ENCODE results near the gene LHPP.
"Not testable (repeated sequence)": the region's sequence is repeated elsewhere in the genome, so short reads cannot be mapped to it uniquely, and the experiment has no call there.

The LHPP gene, protein sequence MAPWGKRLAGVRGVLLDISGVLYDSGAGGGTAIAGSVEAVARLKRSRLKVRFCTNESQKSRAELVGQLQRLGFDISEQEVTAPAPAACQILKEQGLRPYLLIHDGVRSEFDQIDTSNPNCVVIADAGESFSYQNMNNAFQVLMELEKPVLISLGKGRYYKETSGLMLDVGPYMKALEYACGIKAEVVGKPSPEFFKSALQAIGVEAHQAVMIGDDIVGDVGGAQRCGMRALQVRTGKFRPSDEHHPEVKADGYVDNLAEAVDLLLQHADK

DNA sequence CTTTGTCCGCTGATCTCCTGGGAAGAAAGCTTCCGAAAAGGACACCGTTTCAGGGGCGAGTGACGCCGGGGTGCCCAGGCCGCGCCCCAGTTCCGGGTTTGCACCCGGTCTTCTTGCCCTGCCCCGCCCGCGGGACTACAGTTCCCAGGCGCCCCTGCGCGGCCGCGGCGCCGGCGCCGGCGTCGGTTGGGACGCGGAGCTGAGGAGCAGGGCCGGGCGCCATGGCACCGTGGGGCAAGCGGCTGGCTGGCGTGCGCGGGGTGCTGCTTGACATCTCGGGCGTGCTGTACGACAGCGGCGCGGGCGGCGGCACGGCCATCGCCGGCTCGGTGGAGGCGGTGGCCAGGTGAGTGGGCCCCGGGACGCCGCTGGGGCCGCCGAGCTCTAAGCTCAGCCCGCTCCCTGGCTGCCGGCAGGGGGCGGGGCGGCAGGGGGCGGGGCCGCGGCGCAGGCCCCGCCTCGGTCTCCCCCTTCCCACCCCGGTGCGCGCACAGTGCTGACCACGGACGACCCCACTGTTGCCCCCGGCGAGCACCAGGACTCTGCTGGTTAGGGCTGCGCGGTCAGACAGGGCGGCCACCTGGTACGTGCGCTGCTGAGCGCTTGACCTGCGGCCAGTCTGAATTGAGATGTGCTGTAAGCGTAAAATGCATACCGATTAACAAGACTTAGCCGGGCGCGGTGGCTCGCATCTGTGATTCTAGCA lies at the start of gene LHPP:
Gene LHPP, plus strand, starts transcription at position 182 of the 706 bp plus-strand sequence. Its CDS starts 40 bp downstream, at position 222.
- peak; percentile 26 to 89 (median 80) for DNase-seq

DNA sequence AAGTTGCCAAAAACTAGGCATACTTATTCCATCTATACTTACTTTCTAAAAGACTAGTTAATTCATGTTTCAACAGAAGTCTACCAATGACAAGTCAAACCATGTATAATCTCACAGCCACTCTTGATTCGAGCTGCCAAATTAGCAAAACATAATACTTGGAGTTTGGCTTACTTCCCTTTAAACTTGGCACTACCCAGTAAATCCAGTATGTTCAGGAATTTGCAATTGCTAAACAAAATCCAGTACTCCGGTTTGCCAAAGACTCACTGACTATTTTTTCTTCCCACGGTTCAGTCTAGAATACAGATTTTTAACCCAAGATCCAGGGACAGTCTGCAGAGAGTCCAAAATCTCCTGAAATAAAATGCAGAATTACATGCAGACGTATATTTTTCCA lies 47.5 kb upstream of the LHPP start:
- DNase-seq: peak in 3 of 58 donors; percentile 18 to 71 (median 31)

DNA sequence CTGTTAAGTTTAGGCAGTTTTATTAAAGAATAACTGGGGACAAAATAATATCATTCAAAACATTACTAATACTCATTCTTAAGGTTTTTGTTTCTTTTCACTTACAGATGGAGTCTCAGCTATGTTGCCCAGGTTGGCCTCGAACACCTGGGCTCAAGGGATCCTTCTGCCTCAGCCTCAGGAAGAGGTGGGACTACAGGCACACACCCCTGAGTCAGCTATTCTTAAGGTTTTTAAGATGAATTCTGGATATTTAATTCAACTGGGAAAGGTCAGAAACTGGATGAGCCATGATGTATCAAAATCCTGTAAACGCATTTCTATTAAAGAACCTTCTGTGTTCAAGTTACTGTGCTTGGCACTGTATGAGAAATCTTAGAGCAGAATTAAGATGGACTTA lies 46.4 kb upstream of the LHPP start:
- DNase-seq: no peak

DNA sequence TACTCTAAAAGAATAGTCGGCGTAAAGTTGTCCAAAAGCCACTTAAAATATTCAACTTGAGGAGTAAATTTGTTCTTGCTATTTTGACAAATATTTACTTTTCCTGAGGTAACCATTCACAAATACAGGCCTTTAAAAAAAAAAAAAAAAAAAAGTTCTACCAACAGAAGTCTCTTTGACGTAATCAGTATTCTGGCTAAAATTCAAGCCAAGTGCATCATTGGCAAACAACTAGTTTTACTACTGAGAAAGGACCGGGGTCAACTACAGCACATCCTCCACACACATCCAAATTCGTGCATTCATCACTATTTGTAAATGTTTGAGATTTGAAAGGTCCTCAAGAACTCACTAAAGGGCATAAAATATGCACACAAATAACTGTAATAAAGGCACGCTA lies 44.9 kb upstream of the LHPP start:
- DNase-seq: peak in 1 of 58 donors; percentile 23

DNA sequence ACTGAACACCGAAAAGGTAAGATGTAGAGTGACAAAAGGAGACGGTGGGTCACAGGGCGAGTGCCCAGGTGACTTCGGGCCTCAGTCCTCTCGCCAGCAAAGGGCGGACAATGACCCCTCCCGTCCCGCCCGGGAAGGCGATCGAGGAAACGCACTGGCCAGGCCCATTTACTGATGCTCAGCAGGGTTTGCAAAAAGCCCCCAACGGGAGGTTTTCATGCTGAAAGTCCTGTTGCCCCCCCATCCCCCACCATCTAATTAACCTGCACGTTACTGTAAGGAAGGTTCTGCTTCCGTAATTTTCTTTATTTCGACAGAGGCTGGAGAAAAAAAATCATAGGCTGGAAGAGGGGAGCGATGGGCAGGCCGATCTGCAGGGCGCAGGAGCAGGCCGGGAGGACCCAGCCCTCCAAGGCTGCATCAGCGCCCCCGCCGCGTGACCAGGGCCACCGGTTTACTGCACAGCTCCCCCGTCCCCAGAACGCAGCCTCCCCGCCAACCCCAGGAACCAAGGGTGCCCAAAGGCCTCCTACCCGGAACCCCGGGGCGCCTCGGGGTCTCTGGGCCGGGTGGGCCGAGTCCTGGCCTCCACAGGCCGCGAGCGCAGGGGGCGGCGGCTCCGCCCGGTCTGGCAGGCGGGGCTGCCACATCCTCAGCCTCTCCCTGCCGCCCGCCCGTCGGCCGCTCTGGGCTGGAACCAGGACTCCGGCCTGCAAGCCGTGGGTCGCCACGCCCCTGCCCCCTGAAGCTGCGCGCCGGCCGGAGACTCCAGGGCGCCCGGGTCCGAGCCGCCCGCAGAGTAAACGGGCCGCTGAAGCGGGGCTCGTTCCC lies 43.5 kb upstream of the LHPP start:
- peak in 53 of 58 donors; percentile 16 to 76 (median 58) for DNase-seq

DNA sequence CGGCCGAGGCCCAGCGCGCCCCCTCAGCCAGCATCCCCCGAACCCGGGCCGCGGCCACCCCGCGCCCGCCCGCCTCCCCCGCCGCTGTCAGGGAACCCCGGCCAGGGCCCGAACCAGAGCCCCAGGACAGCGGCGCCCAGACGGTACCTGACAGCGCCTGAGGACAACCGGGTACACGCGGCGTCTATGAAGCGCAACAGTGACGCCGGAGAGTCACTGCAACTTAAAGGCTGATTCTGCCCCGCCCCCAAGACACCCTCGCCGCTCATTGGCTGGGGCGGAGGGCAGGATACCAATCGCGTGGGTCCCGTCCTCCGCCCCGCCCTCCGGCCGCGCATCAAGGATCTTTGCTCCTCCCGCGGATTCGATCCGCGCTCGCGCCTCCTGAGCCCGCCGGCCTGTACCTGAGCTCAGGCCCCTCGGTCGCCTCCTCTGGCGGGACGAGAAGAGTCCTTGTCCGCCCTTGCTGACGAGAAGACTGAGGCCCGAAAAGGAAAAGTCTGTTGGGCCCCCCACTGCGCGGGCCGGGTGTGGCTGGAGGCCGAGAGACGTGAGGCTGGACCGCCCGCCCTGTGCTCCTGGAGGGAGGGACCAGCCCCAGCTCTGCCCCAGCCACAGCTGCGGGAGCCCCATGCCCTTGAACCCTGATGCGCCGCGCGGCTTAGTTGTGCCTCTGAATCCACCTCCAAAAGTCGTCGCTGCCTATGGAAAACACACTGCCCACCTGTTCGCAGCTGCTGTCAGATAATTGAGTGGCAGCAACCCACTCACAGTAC lies 42.7 kb upstream of the LHPP start, which contains the start of gene OAT:
Gene OAT, minus strand, starts transcription at position 198 of the 776 bp plus-strand sequence. CDS start 6,752 bp downstream, outside the sequence.
- peak; percentile 51 to 98 (median 94) for DNase-seq

DNA sequence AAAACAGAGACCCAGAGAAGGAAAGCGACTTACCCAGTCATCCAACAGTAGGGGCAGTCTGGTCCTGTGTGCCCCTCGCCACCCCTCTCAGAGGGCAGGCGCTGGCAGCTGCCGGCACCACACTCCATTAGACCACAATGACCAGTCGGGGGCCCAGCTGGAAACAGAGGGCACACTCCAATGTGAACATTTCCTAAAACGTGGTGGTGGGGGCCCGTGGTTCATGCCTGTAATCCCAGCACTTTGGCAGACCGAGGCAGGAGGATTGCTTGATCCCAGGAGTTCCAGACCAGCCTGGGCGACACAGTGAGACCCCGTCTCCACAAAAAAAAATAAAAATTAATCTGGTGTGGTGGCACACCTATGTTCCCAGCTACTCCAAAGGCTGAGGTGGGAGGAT lies 42.0 kb upstream of the LHPP start:
- DNase-seq: no peak

DNA sequence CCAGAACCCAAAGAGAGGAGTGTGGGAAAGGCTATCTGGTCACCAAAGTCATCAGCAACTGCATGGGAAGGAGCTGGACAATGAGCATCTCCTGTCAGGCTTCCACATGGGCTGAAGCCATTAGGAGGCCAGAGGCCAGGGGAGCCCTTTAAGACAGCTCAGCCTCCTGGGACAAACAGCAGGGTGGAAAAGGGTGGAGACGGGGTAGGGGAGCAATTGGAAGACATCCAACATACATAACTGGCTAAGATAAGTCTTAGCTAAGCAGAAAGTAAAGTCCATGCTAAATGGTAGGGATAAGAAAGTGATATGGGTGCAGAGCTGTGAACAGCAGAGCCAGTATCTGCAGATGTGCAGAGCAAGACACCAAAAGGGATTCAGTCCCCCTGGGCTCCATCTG lies 41.4 kb upstream of the LHPP start:
- no peak for DNase-seq

DNA sequence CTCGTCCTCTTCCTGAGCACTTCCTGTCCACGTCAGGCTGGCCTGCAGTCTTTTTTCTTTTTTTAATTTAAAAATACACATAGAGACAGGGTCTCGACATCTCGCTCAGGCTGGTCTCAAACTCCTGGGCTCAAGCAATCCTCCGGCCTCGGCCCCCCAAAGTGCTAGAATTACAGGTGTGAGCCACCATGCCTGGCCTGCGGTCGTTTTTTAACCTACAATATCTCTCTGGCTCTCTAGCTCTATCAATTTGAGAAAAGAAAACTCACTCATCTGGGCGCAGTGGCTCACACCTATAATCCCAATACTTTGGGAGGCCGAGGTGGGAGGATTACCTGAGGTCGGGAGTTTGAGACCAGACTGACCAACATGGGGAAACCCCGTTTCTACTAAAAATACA lies 38.9 kb upstream of the LHPP start:
- DNase-seq: no peak

DNA sequence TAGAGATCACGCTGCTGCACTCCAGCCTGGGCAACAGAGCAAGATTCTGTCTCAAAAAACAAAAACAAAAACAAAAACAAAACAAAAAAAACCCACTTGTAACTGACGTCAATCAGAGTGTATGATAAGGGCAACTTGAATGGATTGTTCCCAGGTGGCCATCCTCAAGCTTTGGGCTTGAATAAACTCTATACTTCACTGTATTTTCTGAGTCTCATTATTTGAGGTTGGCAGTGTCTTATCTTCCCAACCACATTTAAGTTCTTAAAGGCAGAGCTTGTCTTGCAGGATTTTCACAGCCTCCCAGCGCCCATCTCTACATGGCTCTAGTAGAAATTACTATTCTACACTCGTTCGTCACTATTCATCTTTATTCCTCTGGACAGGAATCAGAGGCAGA lies 37.8 kb upstream of the LHPP start:
- DNase-seq: no peak

DNA sequence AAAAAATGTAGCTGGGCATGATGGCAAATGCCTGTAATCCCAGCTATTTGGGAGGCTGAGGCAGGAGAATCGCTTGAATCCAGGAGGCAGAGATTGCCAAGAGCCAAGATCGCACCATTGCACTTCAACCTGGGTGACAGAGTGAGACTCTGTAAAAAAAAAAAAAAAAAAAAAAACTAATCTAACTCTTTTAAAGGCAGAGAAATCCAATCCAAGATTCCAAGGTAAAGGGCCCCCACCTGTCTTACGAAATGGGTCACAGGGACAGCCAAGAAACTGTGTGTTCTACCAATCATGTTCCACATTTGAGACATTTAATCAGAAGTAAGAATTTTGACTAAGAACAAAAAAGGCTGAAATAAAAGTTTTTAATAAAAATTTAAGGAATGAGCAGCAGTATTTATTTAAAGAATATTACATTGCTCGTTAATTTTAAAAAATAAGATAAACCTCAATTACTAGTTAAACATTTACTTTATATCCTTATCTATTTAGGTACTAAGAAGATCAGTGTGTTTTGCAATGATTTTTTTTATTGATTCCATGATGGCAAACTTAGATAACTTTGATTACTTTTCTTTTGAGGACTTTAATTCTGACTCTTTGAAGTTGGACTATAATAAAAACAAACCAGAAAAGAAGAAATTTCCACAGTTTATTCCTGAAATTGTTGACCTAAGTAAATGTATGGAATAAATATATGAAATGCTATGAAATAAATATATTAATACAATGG lies 36.2 kb upstream of the LHPP start:
- DNase-seq: no peak

DNA sequence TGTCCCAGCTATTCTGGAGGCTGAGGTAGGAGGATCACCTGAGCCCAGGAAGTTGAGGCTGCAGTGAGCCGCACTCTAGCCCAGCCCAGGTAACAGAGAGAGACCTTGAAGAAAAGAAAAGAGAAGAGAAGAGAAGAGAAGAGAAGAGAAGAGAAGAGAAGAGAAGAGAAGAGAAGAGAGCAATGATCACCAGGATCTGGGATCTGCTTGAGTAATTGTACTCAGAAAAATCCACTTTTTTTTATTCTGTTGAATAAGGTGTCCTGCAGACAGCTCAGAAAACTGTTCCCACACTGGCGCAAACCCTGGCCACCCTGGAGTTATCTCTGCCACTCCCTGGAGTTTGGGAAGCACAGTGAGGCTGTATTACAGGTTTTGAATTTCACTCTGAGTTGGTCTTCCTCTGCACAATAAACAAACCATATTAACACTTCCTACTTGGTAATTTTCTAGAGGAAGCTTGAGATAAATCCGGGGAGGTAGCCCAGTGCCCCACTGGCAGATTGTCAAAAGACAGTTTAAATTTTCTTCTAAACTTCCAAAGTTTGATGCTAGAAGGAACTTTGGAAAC lies 33.3 kb upstream of the LHPP start:
- no peak for DNase-seq

DNA sequence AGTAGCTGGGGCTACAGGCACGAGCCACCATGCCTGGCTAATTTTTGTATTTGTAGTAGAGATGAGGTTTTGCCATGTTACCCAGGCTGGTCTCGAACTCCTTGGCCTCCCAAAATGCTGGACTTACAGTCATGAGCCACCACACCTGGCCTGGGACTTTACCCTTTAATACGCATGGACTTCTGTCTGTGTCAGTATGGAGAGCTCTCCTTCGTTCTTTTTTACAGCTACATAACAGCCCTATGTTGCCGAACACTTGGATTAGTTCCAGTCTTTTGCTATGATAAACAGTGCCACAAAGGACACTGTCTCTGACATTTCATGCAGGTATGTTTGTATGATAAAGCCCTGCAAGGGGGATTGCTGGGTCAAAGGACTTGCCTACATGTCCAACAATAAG lies 32.0 kb upstream of the LHPP start:
- no peak for DNase-seq

DNA sequence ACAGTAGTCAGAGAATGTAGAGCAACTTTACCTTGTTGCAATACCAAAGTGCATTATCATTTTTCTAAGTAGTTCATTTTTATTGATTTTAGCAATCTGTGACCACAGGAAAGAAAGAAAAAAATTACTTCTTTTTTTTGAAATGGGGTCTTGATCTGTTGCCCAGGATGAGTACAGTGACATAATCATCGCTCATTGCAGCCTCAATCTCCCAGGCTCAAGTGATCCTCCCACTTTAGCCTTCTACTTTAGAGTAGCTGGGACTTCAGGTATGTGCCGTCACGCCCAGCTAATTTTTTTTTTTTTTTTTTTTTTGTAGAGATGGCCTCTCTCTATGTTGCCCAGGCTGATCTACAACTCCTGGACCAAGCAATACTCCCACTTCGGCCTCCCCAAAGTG lies 31.5 kb upstream of the LHPP start:
- DNase-seq: no peak

DNA sequence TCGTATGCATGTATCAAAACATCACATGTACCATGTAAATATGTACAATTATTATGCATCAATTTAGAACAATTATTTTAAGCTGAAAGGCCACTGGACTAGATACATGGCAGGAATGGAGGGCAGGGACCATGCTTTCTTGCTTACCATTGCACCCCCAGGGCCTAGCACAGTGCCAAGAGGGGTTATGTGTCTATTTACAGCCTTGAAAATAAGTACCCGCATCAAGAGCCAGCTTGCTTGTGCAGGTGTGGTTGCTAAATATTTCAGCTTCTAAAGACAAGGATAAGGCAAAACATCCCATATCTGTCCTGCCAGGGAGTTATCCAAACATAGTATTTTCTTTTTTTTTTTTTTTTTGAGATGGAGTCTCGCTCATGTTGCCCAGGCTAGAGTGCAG lies 28.2 kb upstream of the LHPP start:
- no peak for DNase-seq

DNA sequence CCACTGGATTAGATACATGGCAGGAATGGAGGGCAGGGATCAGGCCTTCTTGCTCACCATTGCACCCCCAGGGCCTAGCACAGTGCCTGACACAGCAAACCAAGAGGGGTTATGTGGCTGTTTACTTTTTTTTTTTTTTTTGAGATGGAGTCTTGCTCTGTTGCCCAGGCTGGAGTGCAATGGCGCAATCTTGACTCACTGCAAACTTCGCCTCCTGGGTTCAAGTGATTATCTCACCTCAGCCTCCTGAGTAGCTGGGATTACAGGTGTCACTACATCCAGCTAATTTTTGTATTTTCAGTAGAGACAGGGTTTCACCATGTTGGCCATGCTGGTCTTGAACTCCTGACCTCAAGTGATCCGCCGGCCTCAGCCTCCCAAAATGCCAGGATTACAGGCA lies 25.9 kb upstream of the LHPP start:
- DNase-seq: not testable (repeated sequence)

DNA sequence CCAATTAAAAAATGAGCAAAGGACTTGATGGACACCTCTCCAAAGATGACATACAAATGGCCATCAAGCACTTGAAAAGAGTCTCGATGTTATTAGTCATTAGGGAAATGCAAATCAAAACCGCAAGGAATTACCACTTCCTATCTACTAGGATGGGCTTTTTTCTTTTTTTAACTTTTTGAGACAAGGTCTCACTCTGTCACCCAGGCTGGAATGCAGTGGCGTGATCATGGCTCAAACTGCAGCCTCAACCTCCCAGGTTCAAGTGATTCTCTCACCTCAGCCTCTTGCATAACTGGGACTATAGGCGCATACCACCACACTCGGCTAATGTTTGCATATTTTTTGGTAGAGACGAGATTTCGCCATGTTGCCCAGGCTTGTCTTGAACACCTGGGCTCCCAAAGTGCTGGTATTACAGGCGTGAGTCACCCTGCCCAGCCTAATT lies 25.4 kb upstream of the LHPP start:
- DNase-seq: no peak

DNA sequence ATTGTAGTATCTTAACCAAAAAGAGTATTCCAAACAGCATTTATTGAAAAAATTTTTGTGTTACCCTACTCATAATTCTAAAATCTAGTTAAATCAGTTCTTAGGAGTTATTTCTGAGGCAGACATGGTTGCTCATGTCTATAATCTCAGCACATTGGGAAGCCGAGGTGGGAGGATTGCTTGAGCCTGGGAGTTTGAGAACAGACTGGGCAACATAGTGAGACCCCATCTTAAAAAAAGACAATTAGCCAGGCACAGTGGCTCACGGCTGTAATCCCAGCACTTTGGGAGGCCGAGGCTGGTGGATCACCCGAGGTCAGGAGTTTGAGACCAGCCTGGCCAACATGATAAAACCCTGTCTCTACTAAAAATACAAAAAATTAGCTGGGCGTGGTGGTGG lies 19.9 kb upstream of the LHPP start:
- DNase-seq: not testable (repeated sequence)

DNA sequence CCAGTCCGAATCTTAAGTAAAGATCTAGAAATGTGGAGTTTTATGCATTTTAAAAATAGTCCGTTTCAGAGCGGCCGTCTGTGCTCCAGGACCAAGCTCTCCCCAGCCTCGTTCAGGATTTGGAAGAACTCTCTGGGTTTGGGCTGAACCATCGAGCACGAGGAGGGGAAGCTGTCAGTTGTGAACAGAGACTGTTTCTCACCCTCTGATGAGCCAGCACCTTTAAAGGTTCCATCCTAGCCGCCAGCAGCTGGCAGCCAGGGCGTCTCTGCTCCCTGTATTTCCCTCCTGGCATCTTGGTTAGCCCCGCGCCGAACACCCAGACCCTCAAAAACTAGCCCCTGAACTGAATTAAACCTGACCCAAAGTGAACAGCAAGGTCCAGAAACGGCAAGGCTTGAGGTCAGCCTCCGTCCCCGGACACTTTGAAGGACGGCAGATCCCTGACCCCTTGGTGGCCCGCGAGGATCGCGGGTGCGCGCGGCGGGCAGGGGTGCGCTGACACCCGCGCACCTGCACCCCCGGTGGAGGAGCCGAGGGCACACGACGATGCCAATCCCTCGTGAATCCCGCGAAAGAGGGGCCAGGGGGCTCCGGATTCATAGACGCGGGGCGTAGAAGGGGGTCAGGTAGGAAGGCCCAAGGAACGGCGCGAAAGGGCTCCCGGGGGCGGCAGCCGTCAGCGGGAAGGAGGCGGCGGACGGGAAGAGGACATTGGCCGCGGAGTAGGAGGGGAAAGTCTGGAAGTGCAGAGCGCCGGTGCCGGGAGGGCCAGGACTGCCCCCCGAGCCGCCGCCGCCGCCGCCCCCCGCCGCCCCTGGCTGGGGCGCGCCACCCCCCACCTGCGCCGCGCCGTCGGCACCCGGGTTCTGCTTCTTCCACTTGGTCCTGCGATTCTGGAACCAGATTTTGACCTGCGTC lies 14.5 kb upstream of the LHPP start:
- peak in 1 of 58 donors; percentile 16 for DNase-seq

Data from anterior cingulate cortex (tissue), 58 donors.